Head of caudate nucleus (tissue), 42 donors: Measurements from ENCODE around the gene PHF23.

ENCODE experiments used
- DNase-seq, 42 donors: peaks; one replicate each; pipeline versions ENCODE4 v3.0.0 to v3.0.0-alpha.2; 2020 to 2021; ENCODE audit warnings: mixed read lengths in 7 of 42
- intact Hi-C: fragments of 100-400 bp; cut with DNase I; formaldehyde crosslinking; loops from one replicate; pipeline ENCODE4 v1.15.0; 2022

PHF23 gene

DNA sequence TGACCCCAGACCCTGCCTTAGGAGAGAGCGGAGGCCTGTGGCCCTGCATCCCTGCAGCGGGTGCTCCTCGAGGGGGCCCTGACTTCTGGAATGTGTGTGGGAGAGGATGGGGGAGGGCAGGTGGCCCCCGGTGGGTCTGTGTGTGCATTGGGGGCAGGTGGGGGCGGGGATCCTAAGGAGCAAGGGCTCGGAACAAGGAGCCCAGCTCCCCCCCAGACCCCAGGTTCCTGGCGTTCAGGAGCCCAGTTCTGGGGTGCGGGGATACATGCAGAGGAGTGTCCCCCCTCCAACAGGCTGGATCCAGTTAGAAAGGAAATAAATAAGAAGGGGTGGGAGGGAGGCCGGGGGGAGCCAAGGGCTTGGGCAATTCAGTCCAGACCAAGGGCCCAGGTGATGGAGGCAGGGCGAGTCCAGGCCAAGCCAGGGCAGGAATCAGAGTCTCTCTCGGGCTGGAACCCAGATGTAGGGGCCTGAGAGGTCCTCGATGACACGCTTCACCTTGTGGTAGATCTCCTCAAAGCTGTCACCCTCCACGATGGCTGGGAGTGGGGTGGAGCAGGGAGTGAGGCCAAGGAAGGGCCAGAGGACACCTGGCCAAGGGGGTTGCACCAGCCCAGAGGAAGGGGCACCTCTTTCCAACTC lies 48.9 kb downstream of the PHF23 start:
- intact Hi-C loops = no loop called here
- peak in 2 of 42 donors; percentile 27 to 29 for DNase-seq

DNA sequence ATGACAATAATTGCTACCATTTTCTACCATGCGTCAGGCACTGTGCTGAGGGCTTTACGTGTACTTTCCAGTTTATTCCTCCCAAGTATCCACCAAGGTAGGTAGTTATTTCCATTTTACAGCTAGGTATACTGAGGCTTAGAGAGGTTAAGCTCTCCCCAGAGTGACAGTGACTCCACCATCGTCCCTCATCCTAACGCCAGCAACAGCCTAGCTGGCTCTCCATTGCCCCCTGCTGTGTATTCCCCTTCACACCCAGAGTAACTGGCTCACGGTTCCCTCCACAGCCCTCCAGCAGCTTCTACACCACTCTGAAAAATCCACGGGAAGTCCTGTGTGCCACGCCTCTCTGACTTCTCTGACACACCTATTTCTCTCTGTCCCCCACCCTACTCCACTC lies 53.0 kb downstream of the PHF23 start:
- intact Hi-C loops = no loop called here
- DNase-seq = no peak
